ENCODE measurements around the gene CPVL.

CPVL gene

GRCh38 chr7:29080803-29081202, 65.5 kb downstream of the CPVL start:
- CTCF ChIA-PET = interaction anchor here (0.7 to 1.2 kb wide), 3 partner anchors 9 to 154 kb away, joined by 3 to 7 read pairs (median 6); no protein-coding TSS in a partner anchor
- no peaks in the 10 kb centered on the region for H3K9me3 ChIP-seq (ENCODE audit: control insufficient read depth, insufficient read depth, low read depth, low read length)
- peaks cover 0 to 6% of the 10 kb centered on the region in 2 experiments; a peak in 2 of 3 replicates for H3K36me3 ChIP-seq (ENCODE audit: control insufficient read depth in 2 of 2, insufficient read depth in 1 of 2, low read length in 2 of 2)
- H3K4me1 ChIP-seq (ENCODE audit: control insufficient read depth, insufficient read depth, low read length) = no peaks in the 10 kb centered on the region
- H3K4me3 ChIP-seq (ENCODE audit: low read depth, low read length) = no peak overlapping the region
- no peak overlapping the region for H3K27ac ChIP-seq (ENCODE audit: extremely low read depth, low read depth, low read length)
- POLR2A ChIA-PET = no interaction called here
- TF ChIP-seq SALL2 (tag by site-specific recombination; IDR thresholded peaks at IDR 0.05; ENCODE audit: borderline replicate concordance) (no peak), ZNF513 (tag by site-specific recombination; IDR thresholded peaks at IDR 0.05) (no peak), ZNF16 (tag by site-specific recombination; IDR thresholded peaks at IDR 0.05; ENCODE audit: low read depth) (no peak), ZNF302 (tag by site-specific recombination; IDR thresholded peaks at IDR 0.05; ENCODE audit: low read depth) (no peak), ZNF24 (tag by site-specific recombination; IDR thresholded peaks at IDR 0.05) (no peak), ZNF610 (tag by site-specific recombination; IDR thresholded peaks at IDR 0.05; ENCODE audit: borderline replicate concordance) (no peak), ZNF600 (tag by site-specific recombination; IDR thresholded peaks at IDR 0.05) (no peak), ZBTB7A (tag by site-specific recombination; IDR thresholded peaks at IDR 0.05; ENCODE audit: low read depth) (no peak), ZNF776 (tag by site-specific recombination; IDR thresholded peaks at IDR 0.05; ENCODE audit: borderline replicate concordance) (no peak), WT1 (tag by site-specific recombination; IDR thresholded peaks at IDR 0.05) (no peak), PRDM2 (tag by site-specific recombination; IDR thresholded peaks at IDR 0.05; ENCODE audit: borderline replicate concordance) (no peak), ZBTB26 (tag by site-specific recombination; optimal IDR thresholded peaks at IDR 0.05) (no peak), REST (tag by site-specific recombination; IDR thresholded peaks at IDR 0.05) (no peak)

Measured in HEK293 (cell line).